Esophagus muscularis mucosa (tissue), 3 donors: Measurements from ENCODE around the gene PLGRKT.

ENCODE experiments used
- CTCF ChIP-seq, 3 experiments: fragments of 200-600 bp in 2 of 3; fragments of 450-650 bp in 1 of 3; sonication (generic) in 2 of 3; IDR thresholded peaks; one replicate each; pipeline ENCODE4 v1.5.1; 2017 to 2019; ENCODE audit warnings: antibody characterized with exemption in 3 of 3, mild to moderate bottlenecking in 2 of 3, moderate library complexity in 1 of 3
- POLR2A ChIP-seq: fragments of 450-650 bp; IDR thresholded peaks from one replicate; pipeline ENCODE4 v1.6.1; 2017; ENCODE audit warnings: antibody characterized with exemption, moderate library complexity, mild to moderate bottlenecking, low read depth
- POLR2AphosphoS5 ChIP-seq, 2 donors: sonication (generic); formaldehyde crosslinking; IDR thresholded peaks; one replicate each; pipeline ENCODE4 v1.6.1; 2017; ENCODE audit warnings: antibody characterized with exemption in 2 of 2

GRCh38 chr9:5422276-5422675 is 15.4 kb downstream of the PLGRKT start:
- TF ChIP-seq CTCF (IDR thresholded peaks at IDR 0.05) (no peak), POLR2A (no peak), POLR2AphosphoS5 (IDR thresholded peaks at IDR 0.05) (no peak)
